Neural progenitor cell (in vitro differentiated cells): ENCODE data around the gene ARVCF. TPM values are rescaled to one million over a fixed set of nuclear protein-coding genes. Genes with fewer than 3 reads are reported as not detected.

ENCODE experiments used
- DNase-seq: peaks from one replicate; pipeline ENCODE4 v3.0.0-alpha.2; 2016; ENCODE audit warnings: low spot score
- H2AFZ ChIP-seq: fragments of 200-600 bp; sonication (generic); replicated peaks from 2 replicates; pipeline ENCODE4 v1.6.1; 2016; ENCODE audit warnings: antibody characterized with exemption
- H3F3A ChIP-seq: fragments of 200-600 bp; sonication (generic); 2 replicates; pipeline ENCODE4 v1.6.1; 2016; ENCODE audit warnings: antibody characterized with exemption, low read depth
- H3K27ac ChIP-seq: fragments of 200-600 bp; sonication (generic); 2 replicates; pipeline ENCODE4 v1.5.1; 2016; ENCODE audit warnings: mild to moderate bottlenecking
- H3K27me3 ChIP-seq: fragments of 200-600 bp; sonication (generic); 2 replicates; pipeline ENCODE4 v1.6.1; 2016; ENCODE audit warnings: mild to moderate bottlenecking, moderate library complexity
- H3K36me3 ChIP-seq: fragments of 200-600 bp; sonication (generic); 2 replicates; pipeline ENCODE4 v1.5.1; 2016
- H3K4me1 ChIP-seq: fragments of 200-600 bp; sonication (generic); 2 replicates; pipeline ENCODE4 v1.6.1; 2016; ENCODE audit warnings: mixed run types
- H3K4me2 ChIP-seq: fragments of 200-600 bp; sonication (generic); 2 replicates; pipeline ENCODE4 v1.6.1; 2016
- H3K4me3 ChIP-seq: fragments of 200-600 bp; sonication (generic); 2 replicates; pipeline ENCODE4 v1.5.1; 2016
- H3K79me2 ChIP-seq: fragments of 200-600 bp; sonication (generic); 2 replicates; pipeline ENCODE4 v1.6.1; 2016; ENCODE audit warnings: low read depth
- H3K9ac ChIP-seq: fragments of 200-600 bp; sonication (generic); 2 replicates; pipeline ENCODE4 v1.6.1; 2016
- H3K9me3 ChIP-seq: fragments of 200-600 bp; sonication (generic); 2 replicates; pipeline ENCODE4 v1.5.1; 2016; ENCODE audit warnings: low read depth
- H4K20me1 ChIP-seq: fragments of 200-600 bp; sonication (generic); 2 replicates; pipeline ENCODE4 v1.6.1; 2016; ENCODE audit warnings: low read depth
- H3K27ac Mint-ChIP-seq: 3 replicates; pipeline ENCODE4 v1.8.0; 2021; ENCODE audit warnings: mixed read lengths
- H3K27me3 Mint-ChIP-seq: 2 replicates; pipeline ENCODE4 v1.8.0; 2022; ENCODE audit warnings: low read depth, mild to moderate bottlenecking, inconsistent platforms, moderate library complexity, mixed read lengths; ENCODE audit not compliant: insufficient read depth
- H3K36me3 Mint-ChIP-seq: 3 replicates; pipeline ENCODE4 v1.8.0; 2021; ENCODE audit warnings: mixed read lengths
- H3K4me1 Mint-ChIP-seq: 3 replicates; pipeline ENCODE4 v1.8.0; 2021; ENCODE audit warnings: mixed read lengths
- H3K4me3 Mint-ChIP-seq: 3 replicates; pipeline ENCODE4 v1.8.0; 2021; ENCODE audit warnings: mild to moderate bottlenecking, moderate library complexity, mixed read lengths
- H3K9me3 Mint-ChIP-seq: 3 replicates; pipeline ENCODE4 v1.8.0; 2020; ENCODE audit warnings: mixed read lengths
- CTCF ChIP-seq: fragments of 200-600 bp; sonication (generic); IDR thresholded peaks from 2 replicates; pipeline ENCODE4 v1.5.1; 2017; ENCODE audit warnings: antibody characterized with exemption, mild to moderate bottlenecking
- EZH2 ChIP-seq: fragments of 200-600 bp; sonication (generic); IDR thresholded peaks from 2 replicates; pipeline ENCODE4 v1.6.1; 2017; ENCODE audit warnings: antibody characterized with exemption, mild to moderate bottlenecking, moderate library complexity
- EZH2phosphoT487 ChIP-seq: fragments of 200-600 bp; sonication (generic); IDR thresholded peaks from 2 replicates; pipeline ENCODE4 v1.6.1; 2017; ENCODE audit warnings: antibody characterized with exemption
- total RNA-seq: library from RNA; depleted of rRNA; stranded (reverse); fragments of >200 nt; gene quantifications from 2 replicates; pipeline ENCODE4 v1.2.3, GENCODE V29; 2015; ENCODE audit warnings: low replicate concordance

ARVCF gene
- total RNA-seq = 35.4 and 159 TPM in 2 replicates

GRCh38 chr22:20016734-20017621 is at the start of gene ARVCF:
Gene ARVCF (minus strand): TSS chr22:20016823. CDS start chr22:19990794, 26,029 bp downstream.
- H3K27ac ChIP-seq = no peak within 1 kb of the TSS
- Mint-ChIP-seq H3K27ac (no peak within 1 kb of the TSS), H3K9me3 (no peaks in the 10 kb centered on the region), H3K36me3 (no peaks in the 10 kb centered on the region), H3K27me3 (peaks cover 26% of the 10 kb centered on the region), H3K4me1 (peaks cover 19% of the 10 kb centered on the region), H3K4me3 (peak within 1 kb of the TSS; percentile 90)
- H3K4me2 ChIP-seq = peak within 1 kb of the TSS; percentile 79
- no peak for TF ChIP-seq EZH2phosphoT487
- TF ChIP-seq EZH2 = no peak
- no peak for TF ChIP-seq CTCF
- peaks cover 8% of the 10 kb centered on the region for H3F3A ChIP-seq
- no peaks in the 10 kb centered on the region for H3K36me3 ChIP-seq
- H3K9me3 ChIP-seq = no peaks in the 10 kb centered on the region
- peaks cover 76% of the 10 kb centered on the region for H3K27me3 ChIP-seq
- H3K4me3 ChIP-seq = peak within 1 kb of the TSS; percentile 55
- peaks cover 11% of the 10 kb centered on the region for H3K4me1 ChIP-seq
- H2AFZ ChIP-seq = peak within 1 kb of the TSS; percentile 76
- H3K79me2 ChIP-seq = no peaks in the 10 kb centered on the region
- peaks cover 27% of the 10 kb centered on the region for H4K20me1 ChIP-seq
- DNase-seq = peak; percentile 94
- no peak within 1 kb of the TSS for H3K9ac ChIP-seq

- Mint-ChIP-seq H3K4me1 (peaks cover 6% of the 10 kb centered on the region), H3K36me3 (peaks cover 2% of the 10 kb centered on the region), H3K4me3 (no peak overlapping the region), H3K27me3 (no peaks in the 10 kb centered on the region), H3K9me3 (no peaks in the 10 kb centered on the region), H3K27ac (no peak overlapping the region)
- H3K27ac ChIP-seq = no peak overlapping the region
- H2AFZ ChIP-seq = no peak overlapping the region
- no peaks in the 10 kb centered on the region for H3K79me2 ChIP-seq
- H3K9me3 ChIP-seq = no peaks in the 10 kb centered on the region
- H3K36me3 ChIP-seq = no peaks in the 10 kb centered on the region
- H3K27me3 ChIP-seq = no peaks in the 10 kb centered on the region
- no peak overlapping the region for H3K4me3 ChIP-seq
- H3K4me2 ChIP-seq = no peak overlapping the region
- H3K9ac ChIP-seq = no peak overlapping the region
- no peaks in the 10 kb centered on the region for H4K20me1 ChIP-seq
- H3K4me1 ChIP-seq = no peaks in the 10 kb centered on the region
- no peaks in the 10 kb centered on the region for H3F3A ChIP-seq
- TF ChIP-seq EZH2phosphoT487 = no peak
- no peak for TF ChIP-seq EZH2
- TF ChIP-seq CTCF = no peak
- DNase-seq = no peak
These were observed 49.4 kb upstream of the ARVCF start for GRCh38 chr22:20065896-20066616.

- TF ChIP-seq CTCF (no peak), EZH2 (no peak), EZH2phosphoT487 (no peak)
- Mint-ChIP-seq H3K9me3 (no peaks in the 10 kb centered on the region), H3K27me3 (no peaks in the 10 kb centered on the region), H3K4me3 (no peak overlapping the region), H3K27ac (no peak overlapping the region), H3K4me1 (peaks cover 6% of the 10 kb centered on the region), H3K36me3 (peaks cover 2% of the 10 kb centered on the region)
- DNase-seq = no peak
- no peaks in the 10 kb centered on the region for H3K36me3 ChIP-seq
- no peaks in the 10 kb centered on the region for H4K20me1 ChIP-seq
- no peak overlapping the region for H3K9ac ChIP-seq
- no peak overlapping the region for H2AFZ ChIP-seq
- H3K9me3 ChIP-seq = no peaks in the 10 kb centered on the region
- no peak overlapping the region for H3K4me2 ChIP-seq
- no peaks in the 10 kb centered on the region for H3K79me2 ChIP-seq
- H3K27me3 ChIP-seq = no peaks in the 10 kb centered on the region
- H3K4me3 ChIP-seq = no peak overlapping the region
- no peaks in the 10 kb centered on the region for H3K4me1 ChIP-seq
- no peaks in the 10 kb centered on the region for H3F3A ChIP-seq
- H3K27ac ChIP-seq = no peak overlapping the region
These were observed 48.1 kb upstream of the ARVCF start for GRCh38 chr22:20064545-20065262.
